Activated CD8-positive, alpha-beta memory T cell treated with anti-CD3 and anti-CD28 coated beads, Interleukin-2, amount 10 ng/mL, durations not matched to agents 7 days and 5 days (primary cell): Measurements from ENCODE around the gene ADAM11. TPM values are rescaled to one million over a fixed set of nuclear protein-coding genes. Genes with fewer than 3 reads are reported as not detected.
"Not testable (repeated sequence)": the region's sequence is repeated elsewhere in the genome, so short reads cannot be mapped to it uniquely, and the experiment has no call there.

Source experiments
- ATAC-seq: fragments of 150-1000 bp; cut with Tn5 transposase; one replicate; pipeline ENCODE4 v1.10.0; 2021; ENCODE audit warnings: moderate library complexity
- CTCF ChIA-PET: fragments of 350-600 bp; sonication (Branson Sonifier 250); formaldehyde crosslinking; loops from one replicate; lab custom pipeline; 2021; ENCODE audit warnings: antibody characterized with exemption; lab: Charles Lee
- DNase-seq: peaks from one replicate; pipeline ENCODE4 v3.0.0-alpha.2; 2020
- H3K27ac Mint-ChIP-seq: one replicate; pipeline ENCODE4 v1.8.0; 2021; ENCODE audit warnings: mild to moderate bottlenecking, mixed read lengths
- H3K27me3 Mint-ChIP-seq: one replicate; pipeline ENCODE4 v1.8.0; 2021; ENCODE audit warnings: mixed read lengths
- H3K36me3 Mint-ChIP-seq: one replicate; pipeline ENCODE4 v1.8.0; 2021; ENCODE audit warnings: mild to moderate bottlenecking, mixed read lengths
- H3K4me1 Mint-ChIP-seq: one replicate; pipeline ENCODE4 v1.8.0; 2021; ENCODE audit warnings: mixed read lengths
- H3K4me3 Mint-ChIP-seq: one replicate; pipeline ENCODE4 v1.8.0; 2021; ENCODE audit warnings: mild to moderate bottlenecking, moderate library complexity, mixed read lengths
- H3K9me3 Mint-ChIP-seq: one replicate; pipeline ENCODE4 v1.8.0; 2022; ENCODE audit warnings: low read depth, mixed read lengths
- total RNA-seq, 2 experiments: library from RNA; stranded (reverse); gene quantifications; one replicate each; pipeline ENCODE4 v1.2.3, GENCODE V29; 2021

The ADAM11 gene
- total RNA-seq, 2 experiments from 2014 or later, result 0.35 to 0.50 TPM

DNA sequence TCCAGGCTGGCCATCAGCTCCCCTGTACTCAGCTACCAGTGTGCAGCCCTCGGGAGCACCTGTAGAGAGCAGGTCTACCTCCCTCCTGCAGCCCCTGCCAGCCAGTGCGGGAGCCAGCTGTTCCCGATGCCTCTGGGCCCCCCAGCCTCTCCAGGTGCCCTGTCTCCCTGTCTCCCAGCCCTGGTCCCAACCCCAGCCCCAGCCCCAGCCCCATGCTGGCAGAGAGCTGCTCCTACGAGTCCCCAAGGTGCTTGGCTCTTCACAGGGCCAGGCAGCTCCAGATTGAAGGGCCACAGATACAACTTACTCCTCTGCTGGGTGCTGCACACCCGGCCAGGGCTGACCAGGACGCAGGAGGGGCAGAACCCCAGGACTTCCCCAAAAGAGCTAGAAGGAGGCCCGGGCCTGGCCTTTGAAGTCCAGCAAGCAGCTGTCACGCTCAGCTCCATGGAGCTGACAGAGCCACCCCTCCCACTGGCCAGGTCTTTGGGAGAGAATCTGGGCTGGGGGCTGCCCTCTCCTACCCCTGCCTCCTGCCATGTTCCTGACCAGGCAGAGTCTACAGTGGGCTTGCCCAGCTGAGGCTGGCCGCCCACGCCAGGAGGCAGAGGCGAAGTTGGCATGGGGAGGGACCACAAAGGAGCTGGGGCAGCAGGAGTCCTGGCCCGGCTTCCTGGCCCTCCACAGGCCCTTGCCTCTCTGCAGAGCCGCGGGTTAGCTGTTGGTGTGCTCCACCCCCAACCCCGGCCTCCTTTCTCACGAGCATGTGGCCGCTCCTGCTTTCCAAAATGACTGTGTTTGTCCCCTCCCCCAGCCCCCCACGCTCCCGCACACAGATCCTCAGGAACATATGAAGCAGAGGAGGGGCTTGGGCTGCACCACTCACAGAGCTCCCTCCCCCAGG, 9.5 kb upstream of the ADAM11 start:
- CTCF ChIA-PET, result interaction anchor here (1.4 kb wide), 1 partner anchor 25 kb away, joined by 3 read pairs; no protein-coding TSS in a partner anchor
- H3K27me3 Mint-ChIP-seq, result no peaks in the 10 kb centered on the region
- DNase-seq (no peak), ATAC-seq (no peak)
- peaks cover 14% of the 10 kb centered on the region for H3K36me3 Mint-ChIP-seq
- H3K27ac Mint-ChIP-seq, result no peak overlapping the region
- no peaks in the 10 kb centered on the region for H3K4me1 Mint-ChIP-seq
- no peaks in the 10 kb centered on the region for H3K9me3 Mint-ChIP-seq
- H3K4me3 Mint-ChIP-seq, result no peak overlapping the region

DNA sequence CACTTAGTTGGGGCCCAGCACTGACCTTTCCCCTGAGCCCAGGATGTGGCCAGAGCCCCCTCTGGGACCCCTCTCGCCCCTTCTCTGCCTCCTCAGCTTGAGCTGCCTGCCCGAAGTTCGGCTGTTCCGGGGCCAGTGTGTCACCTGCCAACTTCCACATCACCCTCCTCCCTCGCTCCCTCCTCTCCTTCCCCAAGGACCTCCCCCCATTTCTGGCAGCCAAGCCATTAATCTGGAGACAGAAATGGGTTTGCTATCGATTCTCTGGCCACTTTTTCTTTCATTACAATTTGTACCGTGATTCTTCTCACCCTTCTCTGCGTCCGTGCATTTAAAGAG, 8.8 kb upstream of the ADAM11 start:
- Mint-ChIP-seq H3K9me3 (no peaks in the 10 kb centered on the region), H3K27ac (no peak overlapping the region), H3K4me3 (no peak overlapping the region), H3K36me3 (peaks cover 14% of the 10 kb centered on the region), H3K27me3 (no peaks in the 10 kb centered on the region), H3K4me1 (no peaks in the 10 kb centered on the region)
- DNase-seq (no peak), ATAC-seq (no peak)
- CTCF ChIA-PET, result interaction anchor here (1.4 kb wide), 1 partner anchor 24 kb away, joined by 3 read pairs; no protein-coding TSS in a partner anchor

DNA sequence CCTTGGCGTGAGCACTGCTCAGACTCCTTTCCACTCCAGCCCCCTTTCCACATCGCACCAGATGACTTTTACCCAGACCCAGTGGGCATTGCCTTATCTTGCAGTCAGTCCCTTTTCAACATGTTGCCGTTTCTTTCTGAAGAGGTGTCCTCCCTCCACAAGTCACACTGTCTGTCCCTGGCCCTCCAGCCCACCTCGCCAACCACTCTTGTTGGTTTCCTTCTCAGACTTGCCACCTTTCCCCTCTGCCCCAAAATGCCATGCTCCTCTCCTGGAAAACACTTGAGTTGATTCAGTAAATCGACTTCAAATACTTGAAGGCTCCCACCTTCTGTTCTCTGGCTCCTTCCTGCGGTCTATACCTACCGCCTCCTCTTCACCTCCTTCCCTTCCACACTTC, 7.5 kb upstream of the ADAM11 start:
- no peak overlapping the region for H3K4me3 Mint-ChIP-seq
- CTCF ChIA-PET, result no interaction called here
- H3K36me3 Mint-ChIP-seq, result peaks cover 11% of the 10 kb centered on the region
- no peaks in the 10 kb centered on the region for H3K4me1 Mint-ChIP-seq
- no peaks in the 10 kb centered on the region for H3K27me3 Mint-ChIP-seq
- H3K27ac Mint-ChIP-seq, result no peak overlapping the region
- no peaks in the 10 kb centered on the region for H3K9me3 Mint-ChIP-seq
- DNase-seq (no peak), ATAC-seq (no peak)

DNA sequence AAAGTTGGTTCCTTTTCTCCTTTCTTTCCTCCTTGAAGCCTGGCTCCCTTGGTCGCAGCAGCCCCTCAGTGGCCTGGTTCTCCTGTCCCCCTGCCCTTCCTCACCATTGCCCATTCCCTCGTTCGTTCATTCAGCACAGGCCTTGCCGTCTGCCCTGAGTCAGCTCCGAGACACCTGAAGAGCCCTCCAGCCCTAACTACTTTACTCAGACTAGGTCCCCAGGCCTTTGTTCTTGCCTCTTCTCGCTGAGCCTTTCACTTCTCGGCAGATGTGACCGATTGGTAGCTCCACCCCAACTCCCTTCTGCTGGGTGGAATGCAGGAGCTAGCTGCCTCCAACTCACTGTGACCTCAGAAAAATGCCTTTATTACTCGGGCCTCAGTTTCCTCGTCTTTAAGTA, 7.0 kb upstream of the ADAM11 start:
- Mint-ChIP-seq H3K36me3 (peaks cover 11% of the 10 kb centered on the region), H3K4me1 (no peaks in the 10 kb centered on the region), H3K9me3 (no peaks in the 10 kb centered on the region), H3K27ac (no peak overlapping the region), H3K4me3 (no peak overlapping the region), H3K27me3 (peaks cover under 1% of the 10 kb centered on the region)
- CTCF ChIA-PET, result no interaction called here
- ATAC-seq (no peak), DNase-seq (no peak)

DNA sequence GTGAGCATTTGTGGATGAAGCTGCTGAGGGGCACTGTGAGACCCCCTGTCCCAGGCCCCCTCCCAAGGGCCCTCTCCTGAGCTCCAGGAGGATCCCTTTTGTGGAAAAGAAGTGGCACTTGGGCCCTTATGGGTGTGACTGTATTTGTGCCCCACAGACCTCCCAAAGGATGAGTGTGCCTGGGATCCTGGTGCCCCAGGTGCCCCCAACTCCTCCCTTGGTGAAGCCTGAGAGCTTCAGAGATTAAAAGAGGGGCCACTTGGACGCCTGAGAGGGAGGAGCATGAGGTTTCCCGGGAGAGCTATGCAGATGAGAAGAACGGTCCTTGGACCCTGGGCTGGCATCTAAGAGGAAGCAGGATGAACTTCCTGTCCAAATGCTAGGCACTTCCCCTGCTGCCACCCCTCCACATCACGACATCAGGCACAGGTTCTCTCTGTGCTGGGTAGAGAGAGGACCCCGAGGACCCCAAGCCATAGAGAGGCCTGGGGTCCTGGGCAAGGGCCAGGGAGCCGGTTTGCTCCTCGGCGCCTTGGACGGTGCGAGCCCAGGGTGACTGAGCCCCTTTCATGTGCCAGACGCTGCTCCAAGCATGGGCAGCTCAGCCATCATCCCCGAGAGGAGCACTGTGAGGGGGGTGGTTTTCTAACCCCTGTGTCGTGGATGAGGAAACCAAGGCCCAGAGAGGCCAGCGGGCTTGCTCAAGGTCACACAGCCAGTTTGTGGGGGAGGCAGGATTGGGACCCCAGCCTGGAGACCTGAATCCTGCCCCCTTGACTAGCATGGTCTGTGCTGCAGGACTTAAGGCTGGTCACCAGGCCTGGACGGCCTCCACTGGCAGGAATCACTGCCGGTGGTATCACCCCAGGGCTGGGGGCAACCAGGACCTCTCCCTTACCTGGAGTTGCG, 5.6 kb upstream of the ADAM11 start:
- H3K27me3 Mint-ChIP-seq, result peaks cover 14% of the 10 kb centered on the region
- CTCF ChIA-PET, result interaction anchor here (0.6 kb wide), 1 partner anchor 35 kb away, joined by 3 read pairs; no protein-coding TSS in a partner anchor
- no peak overlapping the region for H3K27ac Mint-ChIP-seq
- H3K36me3 Mint-ChIP-seq, result peaks cover 6% of the 10 kb centered on the region
- no peak overlapping the region for H3K4me3 Mint-ChIP-seq
- ATAC-seq, result no peak
- no peak for DNase-seq
- no peaks in the 10 kb centered on the region for H3K4me1 Mint-ChIP-seq
- no peaks in the 10 kb centered on the region for H3K9me3 Mint-ChIP-seq

DNA sequence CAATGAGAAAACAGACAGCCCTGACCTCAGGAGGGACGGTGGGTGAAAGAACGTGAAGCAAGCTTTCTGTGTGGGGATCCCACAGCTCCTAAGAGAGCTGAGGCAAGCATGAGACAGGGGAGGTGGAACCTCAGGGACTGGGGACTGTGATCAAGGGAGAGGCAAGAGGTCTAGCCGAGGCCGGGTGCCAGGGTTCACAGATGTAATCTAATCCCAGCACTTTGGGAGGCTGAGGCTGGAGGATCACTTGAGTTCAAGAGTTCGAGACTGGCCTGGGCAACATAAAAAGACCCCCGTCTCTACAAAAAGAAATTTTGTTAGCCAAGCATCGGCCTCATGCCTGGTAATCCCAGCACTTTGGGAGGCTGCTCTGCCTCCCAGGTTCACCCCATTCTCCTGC, 4.5 kb upstream of the ADAM11 start:
- CTCF ChIA-PET, result no interaction called here
- no peak for ATAC-seq
- no peaks in the 10 kb centered on the region for H3K4me1 Mint-ChIP-seq

DNA sequence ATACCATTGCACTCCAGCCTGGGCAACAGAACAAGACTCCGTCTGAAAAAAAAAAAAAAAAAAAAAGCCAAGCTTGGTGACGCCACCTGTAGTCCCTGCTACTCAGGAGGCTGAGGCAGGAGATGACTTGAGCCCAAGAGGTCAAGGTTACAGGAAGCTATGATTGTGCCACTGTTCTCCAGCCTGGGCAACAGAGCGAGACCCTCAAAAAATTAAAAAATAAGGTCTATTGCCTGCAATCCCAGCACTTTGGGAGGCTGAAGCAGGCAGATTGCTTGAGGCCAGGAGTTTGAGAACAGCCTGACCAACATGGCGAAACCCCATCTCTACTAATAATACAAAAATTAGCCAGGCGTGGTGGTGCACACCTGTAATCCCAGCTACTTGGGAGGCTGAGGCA, 3.6 kb upstream of the ADAM11 start:
- H3K36me3 Mint-ChIP-seq, ATAC-seq, H3K4me1 Mint-ChIP-seq, H3K27ac Mint-ChIP-seq, H3K9me3 Mint-ChIP-seq, H3K4me3 Mint-ChIP-seq, CTCF ChIA-PET, DNase-seq: not testable (repeated sequence)
- H3K27me3 Mint-ChIP-seq, result peaks cover 18% of the 10 kb centered on the region

More for the DNA sequence above, 4.5 kb upstream of the ADAM11 start:
- H3K4me3 Mint-ChIP-seq, result no peak overlapping the region
- H3K27ac Mint-ChIP-seq, result no peak overlapping the region
- no peak for DNase-seq
- no peaks in the 10 kb centered on the region for H3K9me3 Mint-ChIP-seq
- H3K36me3 Mint-ChIP-seq, result peaks cover 5% of the 10 kb centered on the region
- peaks cover 15% of the 10 kb centered on the region for H3K27me3 Mint-ChIP-seq

DNA sequence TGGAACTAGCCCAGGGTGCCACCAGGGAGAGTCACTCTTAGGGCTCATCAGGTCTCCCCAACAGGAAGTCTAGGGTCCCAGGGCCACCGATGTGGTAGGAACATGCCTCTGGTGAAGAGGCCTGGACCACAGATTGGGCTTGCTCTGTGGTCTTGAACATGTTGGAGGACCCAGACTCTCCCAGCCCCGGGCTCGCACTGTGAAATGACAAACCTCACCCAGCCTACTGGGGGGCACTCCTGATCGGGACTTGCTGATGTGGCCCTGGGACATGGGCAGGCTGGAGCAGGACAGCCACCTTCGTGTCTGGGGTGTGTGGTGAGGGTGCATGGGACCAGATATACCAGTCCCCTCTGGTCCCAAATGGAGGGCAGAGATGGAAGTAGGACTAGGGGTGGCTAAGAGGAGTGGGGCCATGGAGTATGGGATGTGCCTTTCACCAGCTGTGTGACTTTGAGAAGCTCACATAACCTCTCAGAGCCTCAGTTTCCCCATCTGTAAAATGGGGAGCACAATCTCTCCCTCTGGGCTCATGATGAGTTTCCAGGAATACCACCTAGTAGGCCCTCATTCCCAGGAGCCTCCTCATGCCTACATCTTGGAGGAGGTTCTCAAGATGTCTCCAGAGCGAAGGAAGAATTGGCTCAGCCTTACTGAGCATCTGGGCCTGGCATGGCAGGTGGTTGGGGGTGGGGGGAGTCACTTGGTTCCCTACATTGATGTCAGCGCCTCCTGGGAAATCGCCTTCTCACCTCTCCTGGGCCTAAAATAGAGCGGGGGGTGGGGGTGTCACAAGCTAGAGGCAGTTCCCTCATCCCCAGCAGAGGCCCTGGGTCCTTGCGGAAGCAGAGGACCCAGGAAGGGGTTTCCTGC, 1.5 kb upstream of the ADAM11 start:
- CTCF ChIA-PET, result interaction anchor here (1.3 kb wide), 1 partner anchor 22 kb away, joined by 3 read pairs; no protein-coding TSS in a partner anchor
- H3K4me3 Mint-ChIP-seq, result no peak overlapping the region
- no peaks in the 10 kb centered on the region for H3K9me3 Mint-ChIP-seq
- no peaks in the 10 kb centered on the region for H3K36me3 Mint-ChIP-seq
- ATAC-seq (no peak), DNase-seq (no peak)
- peaks cover 28% of the 10 kb centered on the region for H3K27me3 Mint-ChIP-seq
- H3K27ac Mint-ChIP-seq, result no peak overlapping the region
- no peaks in the 10 kb centered on the region for H3K4me1 Mint-ChIP-seq

DNA sequence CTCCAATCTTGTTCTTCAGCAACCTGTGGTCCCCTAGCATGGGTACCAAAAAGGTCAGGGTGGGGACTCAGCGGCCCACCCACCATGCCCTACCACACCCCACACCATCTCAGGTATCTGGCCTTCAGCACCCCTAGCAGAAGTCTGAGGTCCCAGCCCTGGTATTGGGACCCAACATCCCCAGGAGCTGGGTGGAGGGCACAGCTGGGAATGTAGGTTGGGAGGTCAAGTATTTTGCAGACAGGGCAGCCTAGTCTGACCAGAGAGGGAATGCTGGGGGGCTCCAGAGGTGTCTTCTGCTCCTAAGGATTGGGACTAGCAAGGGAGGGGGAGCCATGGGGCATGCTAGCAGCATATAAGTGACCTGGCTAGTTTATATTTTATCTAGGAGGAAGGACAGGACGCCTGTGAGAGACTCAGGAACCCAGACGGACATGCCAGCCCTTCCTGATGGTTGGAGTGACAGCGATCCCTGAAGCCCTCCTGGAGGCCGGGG, 822 bp upstream of the ADAM11 start:
- no peaks in the 10 kb centered on the region for H3K4me1 Mint-ChIP-seq
- H3K9me3 Mint-ChIP-seq, result no peaks in the 10 kb centered on the region
- no peaks in the 10 kb centered on the region for H3K36me3 Mint-ChIP-seq
- CTCF ChIA-PET, result interaction anchor here (1.3 kb wide), 1 partner anchor 22 kb away, joined by 3 read pairs; no protein-coding TSS in a partner anchor
- peaks cover 28% of the 10 kb centered on the region for H3K27me3 Mint-ChIP-seq
- ATAC-seq (no peak), DNase-seq (no peak)
- no peak overlapping the region for H3K27ac Mint-ChIP-seq
- H3K4me3 Mint-ChIP-seq, result no peak overlapping the region

DNA sequence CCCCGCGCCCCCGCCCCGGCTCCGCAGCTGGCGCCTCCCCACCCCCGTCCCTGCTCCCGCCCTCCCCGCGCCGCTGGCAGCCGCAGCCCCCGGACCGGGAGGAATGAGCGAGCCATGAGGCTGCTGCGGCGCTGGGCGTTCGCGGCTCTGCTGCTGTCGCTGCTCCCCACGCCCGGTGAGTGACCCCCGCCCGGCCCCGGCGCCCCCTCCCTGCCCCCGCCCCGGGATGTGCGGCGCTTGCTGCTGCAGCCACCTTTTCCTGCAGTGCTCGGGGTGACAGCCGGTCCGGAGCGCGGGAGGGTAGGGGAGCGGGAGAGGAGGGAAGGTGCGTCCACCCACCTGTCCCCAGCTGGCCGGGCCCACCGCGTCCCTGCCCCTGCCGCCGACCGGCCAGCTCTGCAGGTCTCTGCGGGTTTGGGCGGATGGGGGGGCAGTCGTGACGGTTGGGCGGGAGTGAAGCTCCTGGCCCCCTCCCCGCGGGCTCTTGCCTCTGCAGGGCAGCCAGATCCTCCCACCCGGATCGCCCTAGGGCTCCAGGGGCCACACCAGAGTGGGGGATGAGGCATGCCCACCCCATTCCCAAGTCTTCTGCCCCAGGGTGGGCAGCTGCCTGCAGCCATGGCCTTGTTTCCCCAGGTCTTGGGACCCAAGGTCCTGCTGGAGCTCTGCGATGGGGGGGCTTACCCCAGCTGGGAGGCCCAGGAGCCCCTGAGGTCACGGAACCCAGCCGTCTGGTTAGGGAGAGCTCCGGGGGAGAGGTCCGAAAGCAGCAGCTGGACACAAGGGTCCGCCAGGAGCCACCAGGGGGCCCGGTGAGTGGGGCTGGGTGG, 513 bp downstream of the ADAM11 start:
- Mint-ChIP-seq H3K27ac (no peak overlapping the region), H3K4me3 (no peak overlapping the region), H3K36me3 (no peaks in the 10 kb centered on the region), H3K4me1 (no peaks in the 10 kb centered on the region), H3K9me3 (no peaks in the 10 kb centered on the region), H3K27me3 (peaks cover 28% of the 10 kb centered on the region)
- CTCF ChIA-PET, result interaction anchor here (0.9 to 1.5 kb wide), 4 partner anchors 10 to 68 kb away, joined by 3 to 5 read pairs (median 3); no protein-coding TSS in a partner anchor
- DNase-seq (no peak), ATAC-seq (peak; percentile 25)

DNA sequence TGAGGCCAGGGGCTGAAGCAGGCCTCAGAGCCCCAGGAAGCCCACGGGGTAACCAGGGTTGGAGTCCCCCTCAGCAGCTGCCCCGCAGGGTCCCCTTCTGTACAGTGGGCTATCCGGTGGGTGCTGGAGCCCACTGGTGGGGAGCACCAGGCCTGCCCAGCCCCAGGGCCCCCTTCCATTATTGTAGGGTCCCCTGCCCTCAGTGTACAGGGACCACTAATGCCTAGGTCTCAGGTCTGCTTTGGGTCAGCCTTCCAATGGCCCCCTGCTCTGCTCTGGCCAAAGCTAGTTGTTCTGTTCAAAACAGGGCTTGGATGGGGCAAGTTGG, 1.1 kb downstream of the ADAM11 start:
- Mint-ChIP-seq H3K4me1 (no peaks in the 10 kb centered on the region), H3K27ac (no peak overlapping the region), H3K4me3 (no peak overlapping the region), H3K36me3 (no peaks in the 10 kb centered on the region), H3K27me3 (peaks cover 28% of the 10 kb centered on the region), H3K9me3 (no peaks in the 10 kb centered on the region)
- CTCF ChIA-PET, result interaction anchor here (0.9 to 1.5 kb wide), 3 partner anchors 14 to 69 kb away, joined by 3 to 5 read pairs (median 3); no protein-coding TSS in a partner anchor
- ATAC-seq (no peak), DNase-seq (no peak)
